OCI-LY1 (cell line): ENCODE results near the gene GPR155.

Experiments used
- H2AFZ ChIP-seq: fragments of 200-600 bp; sonication (generic), shearing (Covaris generic); 2 replicates; pipeline ENCODE4 v1.6.0; 2014; ENCODE audit warnings: antibody characterized with exemption, mild to moderate bottlenecking, low read length
- H3F3A ChIP-seq: fragments of 200-600 bp; sonication (generic), shearing (Covaris generic); 2 replicates; pipeline ENCODE4 v1.6.0; 2014; ENCODE audit warnings: mild to moderate bottlenecking, antibody characterized with exemption, low read length, moderate library complexity; ENCODE audit not compliant: insufficient read depth
- H3K27ac ChIP-seq: fragments of 200-600 bp; sonication (generic); 2 replicates; pipeline ENCODE4 v1.5.1; 2014; ENCODE audit warnings: low read length, mixed run types, mild to moderate bottlenecking, low read depth; ENCODE audit not compliant: poor library complexity, severe bottlenecking
- H3K27me3 ChIP-seq: fragments of 200-600 bp; sonication (generic); 2 replicates; pipeline ENCODE4 v1.6.0; 2014; ENCODE audit warnings: antibody characterized with exemption, mild to moderate bottlenecking, low read length, moderate library complexity; ENCODE audit not compliant: insufficient read depth
- H3K36me3 ChIP-seq: fragments of 200-600 bp; sonication (generic); 2 replicates; pipeline ENCODE4 v1.6.1; 2014; ENCODE audit warnings: mild to moderate bottlenecking, antibody characterized with exemption, low read length, moderate library complexity, mixed read lengths; ENCODE audit not compliant: insufficient read depth
- H3K4me1 ChIP-seq: fragments of 200-600 bp; sonication (generic); 2 replicates; pipeline ENCODE4 v1.5.1; 2014; ENCODE audit warnings: mild to moderate bottlenecking, low read length, moderate library complexity; ENCODE audit not compliant: insufficient read depth, severe bottlenecking
- H3K4me2 ChIP-seq: fragments of 200-600 bp; sonication (generic), shearing (Covaris generic); 2 replicates; pipeline ENCODE4 v1.6.1; 2014; ENCODE audit warnings: low read length
- H3K4me3 ChIP-seq: fragments of 200-600 bp; sonication (generic); 2 replicates; pipeline ENCODE4 v1.5.1; 2014; ENCODE audit warnings: low read length, low read depth, mild to moderate bottlenecking, mixed read lengths; ENCODE audit not compliant: poor library complexity, severe bottlenecking
- H3K79me2 ChIP-seq: fragments of 200-600 bp; shearing (Covaris generic); 2 replicates; pipeline ENCODE4 v1.6.1; 2016; ENCODE audit warnings: mixed run types, low read length, mixed read lengths; ENCODE audit not compliant: insufficient read depth
- H3K9ac ChIP-seq: fragments of 200-600 bp; sonication (generic), shearing (Covaris generic); 2 replicates; pipeline ENCODE4 v1.6.1; 2014; ENCODE audit warnings: mild to moderate bottlenecking, low read length, mixed read lengths
- H3K9me2 ChIP-seq: fragments of 200-600 bp; sonication (generic), shearing (Covaris generic); 2 replicates; pipeline ENCODE4 v1.6.1; 2014; ENCODE audit warnings: low read depth, mild to moderate bottlenecking, low read length, mixed read lengths
- H3K9me3 ChIP-seq: fragments of 200-600 bp; shearing (Covaris generic); 2 replicates; pipeline ENCODE4 v1.6.1; 2014; ENCODE audit warnings: low read length, mixed read lengths
- H4K20me1 ChIP-seq: fragments of 200-600 bp; sonication (generic), shearing (Covaris generic); 2 replicates; pipeline ENCODE4 v1.6.0; 2016; ENCODE audit warnings: mild to moderate bottlenecking, low read length; ENCODE audit not compliant: insufficient read depth
- EZH2 ChIP-seq: fragments of 200-600 bp; sonication (generic), shearing (Covaris generic); IDR thresholded peaks from 2 replicates; pipeline ENCODE4 v1.8.0; 2017; ENCODE audit warnings: borderline replicate concordance, mixed run types, mild to moderate bottlenecking, antibody characterized with exemption, low read length, moderate library complexity, mixed read lengths
- TF ChIP-seq, protein P1 (sequence below): fragments of 200-600 bp; sonication (generic), shearing (Covaris generic); IDR thresholded peaks from 2 replicates; pipeline ENCODE4 v1.5.1; 2017; ENCODE audit warnings: mild to moderate bottlenecking, antibody characterized with exemption, low read length, moderate library complexity, mixed read lengths

Gene GPR155

DNA sequence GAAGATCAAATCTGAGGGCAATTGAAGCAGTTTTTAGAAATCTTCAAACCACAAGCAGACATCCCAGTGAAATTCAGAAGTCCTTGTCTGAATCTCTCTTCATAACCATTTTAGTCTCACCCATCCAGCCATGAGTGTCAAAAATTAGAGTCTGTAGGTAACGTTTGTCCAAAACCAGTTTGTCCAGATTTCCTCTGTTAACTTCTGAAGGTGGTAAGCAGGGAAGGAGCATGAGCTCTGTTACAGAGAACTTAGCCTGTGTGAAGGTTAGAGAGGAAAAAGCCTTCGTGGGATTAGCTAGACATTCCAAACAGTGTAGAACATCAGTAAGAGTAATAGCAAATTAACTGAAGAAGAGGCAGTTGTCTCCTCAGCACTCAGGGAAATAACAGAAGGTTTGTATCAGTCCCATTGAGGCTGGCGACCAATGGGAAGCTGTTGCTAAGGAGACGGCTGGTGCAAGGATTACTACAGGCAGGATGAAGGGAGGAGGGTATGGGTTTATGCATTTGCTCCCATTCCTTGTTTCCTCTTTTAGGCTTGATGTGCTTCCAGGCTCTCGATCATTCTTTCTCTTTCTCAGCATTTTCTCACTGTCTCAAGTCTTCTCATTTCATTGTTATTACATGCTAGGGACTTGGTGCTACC lies 8.7 kb upstream of the GPR155 start:
- H3K9me3 ChIP-seq = no peaks in the 10 kb centered on the region
- no peak overlapping the region for H3K4me2 ChIP-seq
- H3F3A ChIP-seq = no peaks in the 10 kb centered on the region
- no peak overlapping the region for H3K4me3 ChIP-seq
- no peaks in the 10 kb centered on the region for H4K20me1 ChIP-seq
- H3K9ac ChIP-seq = no peak overlapping the region
- no peak overlapping the region for H3K27ac ChIP-seq
- H3K4me1 ChIP-seq = peaks cover 23% of the 10 kb centered on the region
- H3K36me3 ChIP-seq = no peaks in the 10 kb centered on the region
- no peak for TF ChIP-seq EZH2
- TF ChIP-seq, protein P1, sequence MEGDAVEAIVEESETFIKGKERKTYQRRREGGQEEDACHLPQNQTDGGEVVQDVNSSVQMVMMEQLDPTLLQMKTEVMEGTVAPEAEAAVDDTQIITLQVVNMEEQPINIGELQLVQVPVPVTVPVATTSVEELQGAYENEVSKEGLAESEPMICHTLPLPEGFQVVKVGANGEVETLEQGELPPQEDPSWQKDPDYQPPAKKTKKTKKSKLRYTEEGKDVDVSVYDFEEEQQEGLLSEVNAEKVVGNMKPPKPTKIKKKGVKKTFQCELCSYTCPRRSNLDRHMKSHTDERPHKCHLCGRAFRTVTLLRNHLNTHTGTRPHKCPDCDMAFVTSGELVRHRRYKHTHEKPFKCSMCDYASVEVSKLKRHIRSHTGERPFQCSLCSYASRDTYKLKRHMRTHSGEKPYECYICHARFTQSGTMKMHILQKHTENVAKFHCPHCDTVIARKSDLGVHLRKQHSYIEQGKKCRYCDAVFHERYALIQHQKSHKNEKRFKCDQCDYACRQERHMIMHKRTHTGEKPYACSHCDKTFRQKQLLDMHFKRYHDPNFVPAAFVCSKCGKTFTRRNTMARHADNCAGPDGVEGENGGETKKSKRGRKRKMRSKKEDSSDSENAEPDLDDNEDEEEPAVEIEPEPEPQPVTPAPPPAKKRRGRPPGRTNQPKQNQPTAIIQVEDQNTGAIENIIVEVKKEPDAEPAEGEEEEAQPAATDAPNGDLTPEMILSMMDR = no peak
- H2AFZ ChIP-seq = no peak overlapping the region
- no peaks in the 10 kb centered on the region for H3K27me3 ChIP-seq
- no peaks in the 10 kb centered on the region for H3K9me2 ChIP-seq
- no peaks in the 10 kb centered on the region for H3K79me2 ChIP-seq

DNA sequence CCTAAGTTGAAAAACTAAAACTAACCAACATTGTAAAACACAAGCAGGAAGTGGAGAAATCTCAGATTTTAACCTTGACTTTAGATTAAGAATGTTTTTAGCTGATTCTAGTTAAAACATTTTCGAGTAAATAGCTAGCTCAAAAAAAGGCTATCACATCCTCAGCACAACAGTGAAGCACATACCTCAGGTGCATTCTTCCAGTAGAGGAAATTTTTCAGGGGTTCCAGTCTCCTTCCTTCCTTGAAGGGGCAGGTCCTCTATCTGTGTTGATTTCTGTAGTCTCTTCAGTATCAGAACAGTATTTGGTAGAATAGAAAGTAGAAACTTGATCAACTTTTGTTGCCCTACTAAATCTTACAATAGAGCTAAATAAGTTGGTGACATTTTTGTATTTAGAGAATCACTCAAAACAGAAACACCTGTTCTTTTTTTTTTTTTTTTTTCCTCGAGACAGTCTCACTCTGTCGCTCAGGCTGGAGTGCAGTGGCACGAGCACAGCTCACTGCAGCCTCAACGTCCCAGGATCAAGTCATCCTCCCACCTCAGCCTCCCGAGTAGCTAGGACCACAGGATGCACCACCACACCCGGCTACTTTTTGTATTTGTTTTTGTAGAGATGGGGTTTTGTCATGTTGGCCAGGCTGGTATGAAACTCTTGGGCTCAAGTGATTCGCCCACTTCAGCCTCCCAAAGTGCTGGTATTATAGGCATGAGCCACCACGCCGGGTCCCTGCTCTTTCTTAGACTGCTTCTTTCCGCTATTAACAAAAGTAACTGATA lies 6.9 kb upstream of the GPR155 start:
- no peaks in the 10 kb centered on the region for H3K36me3 ChIP-seq
- peak overlapping the region; percentile 15 for H3K4me3 ChIP-seq
- H3K9me2 ChIP-seq = no peaks in the 10 kb centered on the region
- H2AFZ ChIP-seq = peak overlapping the region; percentile 79; the same call in 1 of the 2 replicates
- H3K4me1 ChIP-seq = peaks cover 33% of the 10 kb centered on the region
- peaks cover 2% of the 10 kb centered on the region for H3F3A ChIP-seq
- H3K27me3 ChIP-seq = no peaks in the 10 kb centered on the region
- no peaks in the 10 kb centered on the region for H3K9me3 ChIP-seq
- peak overlapping the region; percentile 74 for H3K27ac ChIP-seq
- no peaks in the 10 kb centered on the region for H3K79me2 ChIP-seq
- peak overlapping the region; percentile 38 for H3K4me2 ChIP-seq
- H3K9ac ChIP-seq = peak overlapping the region; percentile 33
- no peak for TF ChIP-seq EZH2
- TF ChIP-seq, protein P1 = no peak
- no peaks in the 10 kb centered on the region for H4K20me1 ChIP-seq

DNA sequence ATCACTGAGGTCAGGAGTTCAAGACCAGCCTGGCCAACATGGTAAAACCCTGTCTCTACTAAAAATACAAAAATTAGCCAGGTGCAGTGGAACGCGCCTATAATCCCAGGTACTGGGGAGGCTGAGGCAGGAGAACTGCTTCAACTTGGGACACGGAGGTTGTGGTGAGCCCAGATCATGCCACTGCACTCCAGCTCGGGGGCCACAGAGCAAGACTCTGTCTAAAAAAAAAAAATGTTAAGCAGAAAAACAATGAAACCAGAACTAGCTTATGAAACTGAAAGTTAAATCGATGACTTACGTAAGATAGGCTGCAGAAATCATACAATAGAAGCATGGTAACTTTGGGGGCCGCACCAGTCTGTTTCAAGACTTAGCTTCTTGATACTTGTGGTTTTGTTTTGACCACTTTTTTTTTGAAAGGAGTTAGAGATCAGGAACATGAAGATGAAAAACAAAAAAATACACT lies 6.2 kb upstream of the GPR155 start:
- Histone ChIP-seq H3K27me3 (no peaks in the 10 kb centered on the region), H3K4me1 (peaks cover 33% of the 10 kb centered on the region), H3K9me3 (no peaks in the 10 kb centered on the region), H3K4me3 (peak overlapping the region; percentile 15), H3K9me2 (no peaks in the 10 kb centered on the region), H4K20me1 (no peaks in the 10 kb centered on the region), H2AFZ (peak overlapping the region; percentile 79; the same call in 1 of the 2 replicates), H3K4me2 (peak overlapping the region; percentile 38), H3F3A (peaks cover 7% of the 10 kb centered on the region), H3K36me3 (no peaks in the 10 kb centered on the region), H3K9ac (peak overlapping the region; percentile 33), H3K27ac (peak overlapping the region; percentile 74), H3K79me2 (no peaks in the 10 kb centered on the region)
- TF ChIP-seq EZH2 = no peak
- TF ChIP-seq, protein P1 = no peak
